AG04450 (cell line): Measurements from ENCODE around the gene MIA. TPM values are rescaled to one million over a fixed set of nuclear protein-coding genes. Genes with fewer than 3 reads are reported as not detected.

Experiments
- CTCF ChIA-PET: fragments of 300-600, 350-600 bp; formaldehyde crosslinking; extraction: SDS; loops from one replicate; lab custom pipeline; 2022; ENCODE audit warnings: antibody characterized with exemption, inconsistent platforms; lab: Charles Lee
- POLR2A ChIA-PET: fragments of 350-600 bp; formaldehyde crosslinking; extraction: SDS; loops from one replicate; lab custom pipeline; 2021; ENCODE audit warnings: antibody characterized with exemption, inconsistent platforms; lab: Yijun Ruan, JAX
- DNase-seq: peaks from one replicate; pipeline ENCODE4 v3.0.0-alpha.2; 2011; ENCODE audit warnings: low read depth, low spot score
- H3K27ac ChIP-seq: one replicate; pipeline ENCODE4 v1.5.1; 2012; ENCODE audit warnings: low read depth, low read length, control low read depth
- H3K27me3 ChIP-seq: one replicate; pipeline ENCODE4 v1.6.0; 2012; ENCODE audit warnings: low read length; ENCODE audit not compliant: control insufficient read depth, insufficient read depth
- H3K4me3 ChIP-seq: 2 replicates; pipeline ENCODE4 v1.5.1; 2011; ENCODE audit warnings: mild to moderate bottlenecking, low read depth, low read length, control low read depth
- H3K9me3 ChIP-seq: 2 replicates; pipeline ENCODE4 v1.5.1; 2012; ENCODE audit warnings: low read length; ENCODE audit not compliant: control insufficient read depth, insufficient read depth
- polyA plus RNA-seq: library from polyadenylated mRNA; depleted of rRNA; stranded (reverse); fragments of >200 nt; gene quantifications from 2 replicates; pipeline ENCODE4 v1.2.3, GENCODE V29; 2011
- TF ChIP-seq, protein P1 (sequence below): IDR thresholded peaks from 2 replicates; pipeline ENCODE4 v1.5.1; 2011; ENCODE audit warnings: low read depth, low read length, control low read depth, inconsistent platforms

Gene MIA
- polyA plus RNA-seq, 1 experiment: not detected

- Histone ChIP-seq H3K9me3 (no peaks in the 10 kb centered on the region; the same call in 1 of the 2 replicates), H3K4me3 (peak overlapping the region; percentile 82), H3K27me3 (no peaks in the 10 kb centered on the region), H3K27ac (no peak overlapping the region)
- POLR2A ChIA-PET: interaction anchor here (1.0 to 2.6 kb wide), 3 partner anchors 12 to 154 kb away, joined by 3 to 20 read pairs (median 4); partner anchors contain the start of gene RAB4B
- CTCF ChIA-PET: interaction anchor here (1.5 kb wide), 1 partner anchor 136 kb away, joined by 4 read pairs; no protein-coding TSS in a partner anchor
- DNase-seq: no peak
- TF ChIP-seq, protein P1, sequence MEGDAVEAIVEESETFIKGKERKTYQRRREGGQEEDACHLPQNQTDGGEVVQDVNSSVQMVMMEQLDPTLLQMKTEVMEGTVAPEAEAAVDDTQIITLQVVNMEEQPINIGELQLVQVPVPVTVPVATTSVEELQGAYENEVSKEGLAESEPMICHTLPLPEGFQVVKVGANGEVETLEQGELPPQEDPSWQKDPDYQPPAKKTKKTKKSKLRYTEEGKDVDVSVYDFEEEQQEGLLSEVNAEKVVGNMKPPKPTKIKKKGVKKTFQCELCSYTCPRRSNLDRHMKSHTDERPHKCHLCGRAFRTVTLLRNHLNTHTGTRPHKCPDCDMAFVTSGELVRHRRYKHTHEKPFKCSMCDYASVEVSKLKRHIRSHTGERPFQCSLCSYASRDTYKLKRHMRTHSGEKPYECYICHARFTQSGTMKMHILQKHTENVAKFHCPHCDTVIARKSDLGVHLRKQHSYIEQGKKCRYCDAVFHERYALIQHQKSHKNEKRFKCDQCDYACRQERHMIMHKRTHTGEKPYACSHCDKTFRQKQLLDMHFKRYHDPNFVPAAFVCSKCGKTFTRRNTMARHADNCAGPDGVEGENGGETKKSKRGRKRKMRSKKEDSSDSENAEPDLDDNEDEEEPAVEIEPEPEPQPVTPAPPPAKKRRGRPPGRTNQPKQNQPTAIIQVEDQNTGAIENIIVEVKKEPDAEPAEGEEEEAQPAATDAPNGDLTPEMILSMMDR: no peak
Observed at GRCh38 chr19:40799558-40800338, 24.4 kb downstream of the MIA start.

- H3K27me3 ChIP-seq: no peaks in the 10 kb centered on the region
- peak overlapping the region; percentile 82 for H3K4me3 ChIP-seq
- POLR2A ChIA-PET: interaction anchor here (1.0 to 2.6 kb wide), 2 partner anchors 11 to 22 kb away, joined by 3 to 20 read pairs; partner anchors contain the start of gene RAB4B
- CTCF ChIA-PET: no interaction called here
- no peak overlapping the region for H3K27ac ChIP-seq
- DNase-seq: no peak
- TF ChIP-seq, protein P1: no peak
- H3K9me3 ChIP-seq: no peaks in the 10 kb centered on the region; the same call in 1 of the 2 replicates
Observed at GRCh38 chr19:40800339-40800996, 25.1 kb downstream of the MIA start.

DNA sequence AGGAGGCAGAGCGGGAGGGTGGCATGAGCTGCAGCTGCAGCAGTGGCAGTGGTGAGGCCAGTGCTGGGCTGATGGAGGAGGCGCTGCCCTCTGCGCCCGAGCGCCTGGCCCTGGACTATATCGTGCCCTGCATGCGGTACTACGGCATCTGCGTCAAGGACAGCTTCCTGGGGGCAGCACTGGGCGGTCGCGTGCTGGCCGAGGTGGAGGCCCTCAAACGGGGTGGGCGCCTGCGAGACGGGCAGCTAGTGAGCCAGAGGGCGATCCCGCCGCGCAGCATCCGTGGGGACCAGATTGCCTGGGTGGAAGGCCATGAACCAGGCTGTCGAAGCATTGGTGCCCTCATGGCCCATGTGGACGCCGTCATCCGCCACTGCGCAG, 25.7 kb downstream of the MIA start:
- no peak for DNase-seq
- Histone ChIP-seq H3K4me3 (peak overlapping the region; percentile 82), H3K27ac (no peak overlapping the region), H3K9me3 (no peaks in the 10 kb centered on the region; the same call in 1 of the 2 replicates), H3K27me3 (no peaks in the 10 kb centered on the region)
- TF ChIP-seq, protein P1: no peak
- ChIA-PET CTCF (no interaction called here), POLR2A (no interaction called here)

- ChIA-PET CTCF (no interaction called here), POLR2A (interaction anchor here (1.2 kb wide), 1 partner anchor 23 kb away, joined by 5 read pairs; the partner anchor contains the start of gene RAB4B)
- DNase-seq: no peak
- H3K9me3 ChIP-seq: no peaks in the 10 kb centered on the region; the same call in 1 of the 2 replicates
- H3K27me3 ChIP-seq: no peaks in the 10 kb centered on the region
- TF ChIP-seq, protein P1: no peak
- H3K4me3 ChIP-seq: peak overlapping the region; percentile 82
- no peak overlapping the region for H3K27ac ChIP-seq
Observed at GRCh38 chr19:40801426-40802299, 26.3 kb downstream of the MIA start.
